Kidney capillary endothelial cell (primary cell): ENCODE data around the gene B4GALNT4.
"Not testable (repeated sequence)": the region's sequence is repeated elsewhere in the genome, so short reads cannot be mapped to it uniquely, and the experiment has no call there.

Experiments
- DNase-seq: peaks from one replicate; pipeline ENCODE4 v3.0.0-alpha.2; 2018; ENCODE audit warnings: low spot score

B4GALNT4 gene

GRCh38 chr11:375065-376025 is 6.0 kb downstream of the B4GALNT4 start:
- no peak for DNase-seq

DNA sequence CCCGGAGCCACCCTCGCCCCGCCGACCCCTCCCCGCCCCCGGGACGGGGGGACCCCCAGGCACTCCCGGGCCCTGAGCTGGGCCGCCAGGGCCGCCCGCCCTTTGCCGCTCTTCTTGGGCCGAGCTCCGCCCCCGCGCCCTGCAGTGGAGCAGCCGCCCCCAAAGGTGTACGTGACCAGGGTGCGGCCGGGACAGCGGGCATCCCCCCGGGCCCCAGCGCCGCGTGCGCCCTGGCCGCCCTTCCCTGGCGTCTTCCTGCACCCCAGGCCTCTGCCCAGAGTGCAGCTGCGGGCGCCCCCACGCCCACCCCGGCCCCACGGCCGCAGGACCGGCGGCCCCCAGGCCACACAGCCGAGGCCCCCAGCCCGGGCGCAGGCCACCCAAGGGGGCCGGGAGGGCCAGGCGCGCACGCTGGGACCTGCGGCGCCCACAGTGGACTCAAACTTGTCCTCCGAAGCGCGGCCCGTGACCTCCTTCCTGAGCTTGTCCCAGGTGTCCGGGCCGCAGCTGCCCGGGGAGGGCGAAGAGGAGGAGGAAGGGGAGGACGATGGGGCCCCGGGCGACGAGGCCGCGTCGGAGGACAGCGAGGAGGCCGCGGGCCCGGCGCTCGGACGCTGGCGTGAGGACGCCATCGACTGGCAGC is 7.4 kb downstream of the B4GALNT4 start:
- DNase-seq, result no peak

DNA sequence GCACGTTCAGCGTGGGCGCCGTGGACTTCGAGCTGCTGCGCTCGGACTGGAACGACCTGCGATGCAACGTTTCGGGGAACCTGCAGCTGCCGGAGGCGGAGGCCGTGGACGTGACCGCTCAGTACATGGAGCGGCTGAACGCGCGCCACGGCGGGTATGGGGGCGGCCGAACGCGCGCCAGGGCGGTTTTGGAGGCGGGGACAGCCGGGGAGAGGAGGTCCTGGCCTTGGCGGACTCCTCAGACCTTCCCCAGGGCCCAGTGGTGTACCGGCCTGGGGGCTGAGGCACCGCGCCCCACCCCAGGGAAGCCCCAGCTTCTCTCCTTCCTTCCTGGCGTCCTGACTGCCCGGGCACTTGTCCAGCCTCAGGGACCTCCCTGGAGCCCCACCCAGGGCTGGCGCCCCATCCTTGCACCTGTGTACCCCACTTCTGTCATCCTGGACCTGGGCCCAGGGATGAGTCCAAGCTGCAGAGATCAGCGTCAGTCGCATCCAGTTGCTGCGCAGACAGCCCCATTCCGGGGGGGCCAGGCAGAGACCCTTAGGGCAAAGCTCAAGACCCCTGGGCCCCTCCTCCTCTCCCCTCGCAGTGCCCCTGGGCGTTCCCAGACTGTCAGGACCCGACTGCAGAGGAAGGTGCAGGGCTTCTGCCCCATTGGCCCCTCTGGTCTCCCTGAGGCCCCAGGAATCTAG is 8.0 kb downstream of the B4GALNT4 start:
- no peak for DNase-seq

GRCh38 chr11:377883-378500 is 8.7 kb downstream of the B4GALNT4 start:
- no peak for DNase-seq

DNA sequence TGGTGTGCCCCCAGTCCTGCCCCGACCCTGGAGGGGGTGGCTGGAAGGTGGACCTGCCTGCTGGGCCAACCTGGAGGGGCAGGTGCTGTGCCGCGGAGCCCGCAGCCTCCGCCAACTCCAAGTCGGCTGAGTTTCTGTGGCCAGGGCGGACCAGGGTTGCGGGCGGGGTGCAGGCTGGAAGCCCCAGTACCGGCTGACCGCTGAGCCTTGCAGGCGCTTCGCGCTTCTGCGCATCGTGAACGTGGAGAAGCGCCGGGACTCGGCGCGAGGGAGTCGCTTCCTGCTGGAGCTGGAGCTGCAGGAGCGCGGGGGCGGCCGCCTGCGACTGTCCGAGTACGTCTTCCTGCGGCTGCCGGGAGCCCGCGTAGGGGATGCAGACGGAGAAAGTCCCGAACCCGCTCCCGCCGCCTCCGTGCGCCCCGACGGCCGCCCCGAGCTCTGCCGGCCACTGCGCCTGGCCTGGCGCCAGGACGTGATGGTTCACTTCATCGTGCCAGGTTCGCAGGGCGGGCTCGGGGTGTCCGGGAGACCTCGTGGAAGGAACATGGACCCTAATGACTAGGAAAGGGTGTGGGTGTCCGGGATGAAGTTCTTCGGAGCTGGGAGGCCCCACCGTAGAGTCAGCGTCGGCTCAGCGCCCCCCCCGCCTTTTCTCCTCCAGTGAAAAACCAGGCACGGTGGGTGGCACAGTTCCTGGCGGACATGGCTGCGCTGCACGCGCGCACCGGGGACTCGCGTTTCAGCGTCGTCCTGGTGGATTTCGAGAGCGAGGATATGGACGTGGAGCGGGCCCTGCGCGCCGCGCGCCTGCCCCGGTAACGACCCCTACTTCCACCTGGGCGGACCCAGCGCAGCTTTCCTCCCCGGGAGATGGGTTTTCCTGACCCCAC is 10.2 kb downstream of the B4GALNT4 start:
- no peak for DNase-seq

GRCh38 chr11:380095-380480 is 10.8 kb downstream of the B4GALNT4 start:
- DNase-seq, result no peak

- DNase-seq, result no peak
Measured at GRCh38 chr11:380491-380890, 11.2 kb downstream of the B4GALNT4 start.

- no peak for DNase-seq
Measured at GRCh38 chr11:380996-381395, 11.7 kb downstream of the B4GALNT4 start.

GRCh38 chr11:381501-382072 is 12.3 kb downstream of the B4GALNT4 start:
- no peak for DNase-seq

GRCh38 chr11:382081-382629 is 12.9 kb downstream of the B4GALNT4 start:
- no peak for DNase-seq

- no peak for DNase-seq
Measured at GRCh38 chr11:383431-383830, 14.1 kb downstream of the B4GALNT4 start.

- no peak for DNase-seq
Measured at GRCh38 chr11:384511-384910, 15.2 kb downstream of the B4GALNT4 start.

- DNase-seq, result no peak
Measured at GRCh38 chr11:385594-386351, 16.5 kb downstream of the B4GALNT4 start.

GRCh38 chr11:386483-386882 is 17.2 kb downstream of the B4GALNT4 start:
- no peak for DNase-seq

DNA sequence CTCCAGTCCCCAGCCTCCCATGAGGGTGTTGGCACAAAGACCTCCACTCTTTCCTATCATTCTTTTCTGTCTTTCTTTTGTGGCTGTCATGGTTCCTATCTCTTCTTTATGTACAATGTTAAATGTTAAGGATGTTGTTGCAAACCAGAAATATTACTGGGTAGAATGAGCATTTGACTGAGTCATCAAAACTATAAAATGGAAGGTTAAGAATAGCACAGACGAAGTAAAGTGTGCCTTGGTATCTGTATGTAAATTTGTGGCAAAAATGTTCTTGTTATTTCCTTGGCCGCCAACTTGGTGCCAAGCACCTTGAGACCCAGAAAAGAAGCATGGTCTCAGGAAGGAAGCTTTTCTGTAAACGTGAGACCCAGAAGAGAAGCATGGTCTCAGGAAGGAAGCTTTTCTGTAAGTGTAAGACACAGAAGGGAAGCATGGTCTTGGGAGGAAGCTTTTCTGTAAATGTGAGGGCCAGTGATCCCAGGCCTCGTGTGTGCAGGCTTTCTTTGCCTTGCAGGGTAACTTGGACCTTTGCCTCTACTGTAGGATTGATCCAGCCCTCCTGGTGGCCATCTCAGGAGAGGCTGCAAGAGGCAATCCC is 18.0 kb downstream of the B4GALNT4 start:
- no peak for DNase-seq

DNA sequence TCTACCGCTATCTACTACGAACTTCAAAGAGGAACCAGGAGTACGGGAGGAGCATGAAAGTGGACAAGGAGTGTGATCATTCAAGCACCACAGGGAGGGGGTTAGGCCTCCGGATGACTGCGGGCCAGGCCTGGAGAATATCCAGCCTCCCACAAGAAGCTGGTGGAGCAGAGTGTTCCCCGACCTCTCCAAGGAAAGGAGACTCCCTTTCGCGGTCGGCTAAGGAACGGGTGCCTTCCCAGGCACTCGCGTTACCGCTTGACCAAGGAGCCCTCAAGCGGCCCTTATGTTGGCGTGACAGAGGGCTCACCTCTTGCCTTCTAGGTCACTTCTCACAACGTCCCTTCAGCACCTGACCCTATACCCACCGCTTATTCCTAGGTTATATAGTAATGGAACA is 20.1 kb downstream of the B4GALNT4 start:
- DNase-seq, result not testable (repeated sequence)

DNA sequence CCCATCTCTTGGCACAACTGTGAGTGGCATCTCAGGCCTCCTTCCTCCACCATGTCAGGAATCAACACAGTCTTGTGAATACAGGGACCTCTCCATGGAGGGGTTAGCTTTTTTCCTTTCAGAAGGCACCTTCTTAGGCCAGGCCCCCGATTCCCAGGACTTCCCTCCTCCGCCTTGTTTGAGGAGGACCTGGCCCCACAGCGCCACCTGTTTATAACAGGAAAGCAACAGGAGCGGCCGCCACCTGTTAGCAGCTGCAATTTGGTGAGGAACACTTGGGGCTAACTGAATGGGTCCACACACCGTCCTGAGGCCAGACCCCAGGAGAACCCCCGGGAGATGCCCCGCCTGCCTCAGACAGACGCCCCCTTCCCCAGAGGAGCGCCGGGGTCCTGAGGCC is 20.9 kb downstream of the B4GALNT4 start:
- DNase-seq, result no peak

DNA sequence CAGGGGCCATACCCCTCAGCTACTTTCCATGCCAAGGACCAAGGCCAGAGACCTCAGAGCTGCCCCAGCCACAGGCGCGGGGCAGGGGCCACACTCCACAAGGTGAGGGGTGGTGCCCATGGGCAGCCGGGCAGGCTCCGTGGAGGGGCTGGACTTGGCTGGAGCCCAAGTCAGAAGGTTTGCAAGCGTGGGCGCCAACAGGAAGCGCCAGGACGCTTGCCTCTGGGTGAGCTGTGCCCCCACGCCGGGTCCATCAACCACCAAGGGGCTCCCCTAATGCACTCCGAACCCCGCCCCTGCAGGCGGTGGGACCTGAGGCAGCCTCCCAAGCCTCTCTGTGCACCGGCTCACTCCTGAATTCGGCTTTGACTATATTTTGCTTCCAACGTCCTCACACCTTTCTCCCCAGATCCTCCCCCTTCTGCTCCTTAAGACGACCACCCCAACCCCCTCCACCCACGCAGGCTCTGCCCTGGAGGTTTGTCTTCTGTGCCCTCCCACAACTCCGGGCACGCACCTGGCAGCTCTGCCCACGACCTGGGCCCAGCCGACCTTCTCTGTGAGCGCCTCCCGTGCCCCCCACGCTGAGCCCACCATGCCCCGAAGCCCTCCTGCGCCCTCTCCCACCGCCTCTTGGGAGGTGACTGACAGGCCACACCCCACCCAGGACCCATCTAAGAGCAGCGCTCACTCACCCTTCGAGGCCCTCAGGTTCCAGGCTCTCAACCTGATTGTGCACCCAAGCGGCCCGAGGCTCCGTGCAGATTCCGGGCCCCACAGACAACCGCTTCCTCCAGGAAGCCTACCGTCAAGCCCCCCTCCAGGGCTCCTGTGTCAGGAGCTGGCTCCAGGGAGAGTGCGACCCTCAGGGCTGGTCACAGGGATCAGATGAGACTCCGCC is 22.1 kb downstream of the B4GALNT4 start:
- DNase-seq, result no peak
